ENCODE data around the gene RAPH1.
"Not testable (repeated sequence)": the region's sequence is repeated elsewhere in the genome, so short reads cannot be mapped to it uniquely, and the experiment has no call there.

The RAPH1 gene

GRCh38 chr2:203543898-203544328 is 8.8 kb upstream of the RAPH1 start:
- DNase-seq = no peak

DNA sequence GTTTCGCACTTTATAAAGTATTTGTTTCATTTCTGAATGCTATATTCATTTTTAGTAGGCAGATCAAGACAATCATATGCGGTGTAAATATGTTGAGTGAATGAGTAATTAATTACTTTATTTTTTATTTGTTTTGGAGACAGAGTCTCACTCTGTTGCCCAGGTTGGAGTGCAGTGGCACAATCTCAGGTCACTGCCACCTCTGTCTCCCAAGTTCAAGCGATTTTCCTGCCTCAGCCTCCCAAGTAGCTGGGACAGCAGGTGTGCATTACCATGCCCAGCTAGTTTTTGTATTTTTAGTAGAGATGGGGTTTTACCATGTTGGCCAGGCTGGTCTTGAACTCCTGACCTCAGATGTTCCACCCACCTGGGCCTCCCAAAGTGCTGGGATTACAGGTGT is 5.5 kb upstream of the RAPH1 start:
- DNase-seq = not testable (repeated sequence)

DNA sequence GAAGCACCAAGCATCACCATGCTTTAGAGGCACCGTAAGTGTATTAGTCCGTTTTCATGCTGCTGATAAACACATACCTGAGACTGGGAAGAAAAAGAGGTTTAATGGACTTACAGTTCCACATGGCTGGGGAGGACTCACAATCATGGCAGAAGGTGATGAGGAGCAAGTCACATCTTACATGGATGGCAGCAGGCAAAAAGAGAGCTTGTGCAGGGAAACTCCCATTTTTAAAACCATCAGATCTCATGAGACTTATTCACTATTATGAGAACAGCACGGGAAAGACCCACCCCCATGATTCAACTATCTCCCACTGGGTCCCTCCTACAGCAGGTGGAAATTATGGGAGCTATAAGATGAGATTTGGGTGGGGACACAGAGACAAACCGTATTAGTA is 3.1 kb upstream of the RAPH1 start:
- not testable (repeated sequence) for DNase-seq

GRCh38 chr2:203536586-203536951 is 1.5 kb upstream of the RAPH1 start:
- DNase-seq = not testable (repeated sequence)

DNA sequence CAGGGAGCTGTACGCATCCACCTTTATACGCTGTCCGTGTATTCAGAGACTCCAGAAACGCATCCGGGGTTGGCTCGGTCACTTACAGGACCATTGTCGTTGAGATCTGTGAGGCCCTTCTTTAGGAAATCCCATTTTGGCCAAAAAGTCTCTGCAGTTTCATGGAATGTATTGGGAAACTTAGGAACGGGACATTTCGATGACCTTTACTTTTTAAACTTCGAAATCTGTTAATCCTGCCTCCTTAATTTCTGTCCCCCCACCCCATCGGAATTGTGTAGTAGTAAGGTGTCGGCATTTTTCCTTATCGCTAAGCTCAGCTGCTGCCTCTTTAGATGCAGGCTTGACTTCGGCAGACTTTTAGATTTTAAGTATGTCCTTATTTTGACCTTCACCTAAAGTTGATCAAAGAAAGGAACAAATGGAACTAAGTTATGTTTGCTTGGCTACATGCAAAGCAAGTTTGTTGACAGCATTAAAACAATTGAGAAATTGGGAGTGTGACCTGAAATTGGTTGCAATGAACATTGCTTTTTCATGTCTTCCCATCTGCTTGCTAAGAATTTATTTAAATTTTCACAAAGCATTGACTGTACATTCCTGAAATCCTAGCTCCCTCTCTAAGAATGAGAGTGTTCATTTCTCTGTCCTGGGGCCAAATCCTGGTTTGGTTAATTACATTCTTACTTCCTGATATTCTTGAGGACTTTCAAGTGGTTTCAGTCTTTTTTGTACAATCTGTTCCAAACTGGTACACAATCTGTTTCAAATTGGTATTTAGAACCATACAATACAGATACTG is 884 bp upstream of the RAPH1 start:
- DNase-seq = no peak

DNA sequence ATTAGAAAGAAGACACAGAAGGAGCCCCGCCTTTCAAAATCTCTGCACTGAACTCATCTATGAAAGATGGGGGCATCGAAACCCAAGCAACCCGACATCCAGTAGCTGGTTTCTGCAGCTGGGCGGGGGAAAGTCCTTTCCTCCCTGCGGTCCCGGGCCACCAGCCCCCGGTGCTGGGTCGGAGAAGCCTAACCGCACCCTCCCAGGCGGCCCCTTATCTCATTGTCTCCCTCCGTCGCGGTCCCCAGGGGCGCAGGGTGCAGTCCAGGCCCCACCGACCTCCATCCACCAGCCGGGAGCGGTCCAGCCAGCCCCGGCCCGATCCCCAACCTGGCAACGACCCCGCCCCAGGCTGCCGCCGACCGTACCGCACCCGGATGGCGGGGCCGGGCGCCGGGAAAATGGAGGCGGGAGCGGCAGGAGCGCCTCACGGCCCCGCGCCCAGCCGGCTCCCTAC is 452 bp downstream of the RAPH1 start:
- no peak for DNase-seq

DNA sequence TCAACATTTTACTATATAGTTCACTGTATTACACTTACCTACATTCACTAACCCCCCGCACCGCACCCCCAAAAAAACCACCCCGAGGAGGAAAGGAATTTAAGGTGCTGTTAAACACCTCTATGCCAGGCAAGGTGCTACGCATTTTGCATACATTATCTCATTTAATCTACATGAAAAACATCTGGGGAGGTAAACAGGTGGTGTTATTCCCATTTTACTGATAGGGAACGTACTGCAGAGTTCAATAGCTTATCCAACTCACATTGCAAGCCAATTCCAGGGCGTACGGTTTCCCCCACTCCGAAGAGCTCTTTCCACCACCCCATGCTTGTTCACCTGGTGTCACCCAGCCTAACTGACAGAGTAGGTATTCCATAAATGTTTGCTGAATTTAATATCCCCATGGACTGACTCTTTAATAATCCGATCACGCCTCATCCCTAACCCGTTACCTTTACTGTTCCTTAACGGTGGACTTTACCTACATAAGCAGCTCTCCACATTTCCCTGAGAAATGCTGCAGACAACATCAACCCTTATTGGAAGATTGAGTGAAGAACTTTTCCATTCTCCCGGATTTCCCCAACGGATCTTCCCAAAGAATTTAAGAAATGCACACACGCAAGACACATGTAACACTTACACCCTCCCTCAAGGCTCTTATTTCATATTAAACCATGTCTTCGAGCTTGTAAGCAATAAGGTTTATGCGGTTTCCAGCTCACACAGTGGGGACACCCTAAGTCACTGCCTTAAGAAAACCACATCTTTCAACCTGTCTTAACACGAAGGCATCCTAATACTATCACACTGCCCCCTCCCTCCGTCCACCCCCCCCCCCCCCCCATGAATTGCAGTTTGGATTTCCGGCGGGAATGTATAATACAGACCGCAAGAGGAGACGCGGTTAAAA is 1.2 kb downstream of the RAPH1 start:
- peak; percentile 43 for DNase-seq

GRCh38 chr2:203532957-203533658 is 2.0 kb downstream of the RAPH1 start:
- no peak for DNase-seq

DNA sequence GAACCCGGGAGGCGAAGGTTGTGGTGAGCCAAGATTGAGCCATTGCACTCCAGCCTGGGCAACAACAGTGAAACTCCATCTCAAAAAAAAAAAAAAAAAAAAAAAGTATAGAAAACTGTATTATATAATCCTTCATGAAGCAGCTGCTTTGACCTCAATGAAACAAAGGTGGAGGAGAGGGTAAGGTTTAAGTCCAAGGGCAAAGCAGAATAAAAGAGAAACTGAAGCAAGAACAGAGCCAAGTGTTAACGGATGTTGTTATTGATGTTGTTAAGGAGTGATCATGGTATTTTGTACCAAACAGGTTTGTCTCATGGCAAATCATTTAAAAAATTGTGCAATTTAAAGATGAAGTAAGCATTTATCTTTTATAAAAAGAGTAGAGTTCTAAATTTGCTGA is 7.4 kb downstream of the RAPH1 start:
- no peak for DNase-seq

DNA sequence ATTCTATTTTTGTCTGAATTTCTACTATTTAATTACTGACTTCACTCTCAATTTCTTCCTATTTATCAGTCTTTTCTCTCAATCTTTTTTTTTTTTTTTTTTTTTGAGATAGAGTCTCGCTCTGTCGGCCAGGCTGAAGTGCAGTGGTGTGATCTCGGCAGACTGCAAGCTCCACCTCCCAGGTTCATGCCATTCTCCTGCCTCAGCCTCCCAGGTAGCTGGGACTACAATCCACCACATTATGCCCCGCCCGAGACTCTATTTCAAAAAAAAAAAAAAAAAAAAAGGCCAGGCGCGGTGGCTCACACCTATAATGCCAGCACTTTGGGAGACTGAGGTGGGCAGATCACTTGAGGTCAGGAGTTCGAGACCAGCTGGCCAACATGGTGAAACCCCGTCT is 21.8 kb downstream of the RAPH1 start:
- not testable (repeated sequence) for DNase-seq

DNA sequence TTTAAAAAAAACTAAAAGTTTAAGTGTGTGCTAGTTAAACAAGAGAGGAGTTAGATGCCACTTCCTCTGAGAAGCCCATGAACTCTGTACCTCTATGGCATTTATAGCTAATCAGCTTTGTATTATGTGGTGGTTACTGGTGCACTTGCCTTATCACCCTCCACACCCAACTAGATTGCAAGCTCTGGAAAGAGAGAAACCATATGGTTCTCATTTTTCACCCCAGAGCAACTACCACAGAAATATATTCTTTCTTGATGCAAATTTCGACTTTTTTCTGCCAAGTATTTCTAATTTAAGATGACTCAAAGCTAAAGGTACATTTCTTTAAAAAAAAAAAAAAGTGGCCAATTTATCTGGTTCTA is 24.2 kb downstream of the RAPH1 start:
- no peak for DNase-seq

DNA sequence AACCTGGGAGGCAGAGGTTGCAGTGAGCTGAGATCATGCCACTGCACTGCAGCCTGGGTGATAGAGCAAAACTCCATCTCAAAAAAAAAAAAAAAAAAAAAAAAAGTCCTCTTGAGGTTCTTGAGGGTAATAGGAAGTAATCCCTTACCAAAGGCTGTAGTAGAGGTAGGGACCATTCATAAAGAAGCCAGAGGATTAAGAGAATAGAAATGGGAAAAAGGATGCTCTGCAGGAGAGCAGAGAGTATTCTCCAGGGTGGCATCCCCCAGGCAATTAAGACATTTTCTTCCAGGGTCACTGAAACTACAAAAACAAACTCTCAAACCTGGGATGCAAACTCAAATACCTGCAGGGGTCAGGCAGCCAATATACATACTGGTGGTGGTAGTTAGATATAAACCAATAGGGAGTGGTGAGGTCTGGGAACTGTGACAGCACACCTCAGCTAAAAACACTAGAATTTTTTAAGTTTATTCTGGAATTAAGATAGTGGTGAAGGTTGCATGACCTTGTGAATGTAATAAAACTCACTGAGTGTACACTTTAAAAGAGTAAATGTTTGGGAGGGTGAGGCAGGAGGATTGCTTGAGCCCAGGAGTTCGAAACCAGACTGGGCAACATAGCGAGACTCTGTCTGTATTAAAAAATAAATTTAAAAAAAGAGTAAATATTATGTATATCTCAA is 24.7 kb downstream of the RAPH1 start:
- DNase-seq = no peak

- not testable (repeated sequence) for DNase-seq
Measured at GRCh38 chr2:203503460-203503859, 31.6 kb downstream of the RAPH1 start.

DNA sequence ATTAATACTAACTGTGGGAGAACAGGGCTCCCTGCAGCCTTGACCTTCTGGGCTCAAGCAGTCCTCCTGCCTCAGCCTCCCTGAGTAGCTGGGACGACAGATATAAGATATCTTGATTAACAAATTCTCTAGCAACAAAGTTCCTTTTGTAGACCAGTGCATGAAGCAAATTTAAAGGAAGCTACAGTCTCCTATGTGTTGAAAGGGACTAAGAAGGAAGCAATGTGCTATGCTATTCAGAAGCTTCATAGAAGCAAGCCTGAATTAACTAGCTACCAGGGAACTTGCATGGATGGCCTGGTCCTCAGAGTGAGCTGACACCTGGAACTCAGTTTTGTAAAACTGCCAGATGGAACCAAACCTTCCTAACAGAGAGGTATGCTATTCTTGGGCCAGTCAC is 33.2 kb downstream of the RAPH1 start:
- DNase-seq = no peak

DNA sequence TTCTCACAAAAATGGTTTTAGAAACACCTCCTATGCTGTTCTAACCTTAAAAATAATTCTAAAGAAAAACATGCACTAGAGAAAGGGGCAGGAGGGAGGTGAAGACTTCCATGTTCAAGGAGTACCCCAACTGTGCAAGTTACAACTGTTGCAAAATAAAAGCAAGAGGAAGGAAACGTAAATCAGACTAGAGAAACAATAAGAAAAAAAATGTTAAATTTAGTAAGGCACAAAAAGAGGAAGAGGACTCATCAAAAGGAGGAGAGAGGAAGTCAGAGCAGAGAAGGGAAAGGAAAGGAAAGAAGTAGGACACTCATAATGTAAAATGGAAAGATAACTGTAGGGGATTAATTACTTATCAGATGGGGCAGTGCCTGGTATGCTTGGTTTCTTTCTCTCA is 34.1 kb downstream of the RAPH1 start:
- DNase-seq = no peak

- no peak for DNase-seq
Measured at GRCh38 chr2:203500297-203500696, 34.8 kb downstream of the RAPH1 start.

DNA sequence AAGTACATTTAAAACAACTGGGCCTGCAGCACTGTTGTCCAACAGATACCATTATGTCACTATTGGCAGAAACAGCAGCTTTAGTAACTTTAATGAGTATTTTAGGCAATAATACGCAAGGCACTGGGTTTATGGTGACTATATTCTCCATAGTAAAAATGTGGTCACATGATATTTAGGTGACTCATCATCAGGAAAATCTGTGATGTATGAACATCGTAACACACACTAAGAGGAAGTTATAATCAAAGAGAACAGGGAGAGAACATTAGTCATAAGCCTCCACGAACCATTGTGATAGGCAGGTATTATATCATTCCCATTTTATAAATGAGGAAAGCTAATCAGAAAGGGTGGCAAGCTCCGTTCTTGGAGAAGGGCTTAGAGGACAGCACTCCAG is 36.9 kb downstream of the RAPH1 start:
- no peak for DNase-seq

DNA sequence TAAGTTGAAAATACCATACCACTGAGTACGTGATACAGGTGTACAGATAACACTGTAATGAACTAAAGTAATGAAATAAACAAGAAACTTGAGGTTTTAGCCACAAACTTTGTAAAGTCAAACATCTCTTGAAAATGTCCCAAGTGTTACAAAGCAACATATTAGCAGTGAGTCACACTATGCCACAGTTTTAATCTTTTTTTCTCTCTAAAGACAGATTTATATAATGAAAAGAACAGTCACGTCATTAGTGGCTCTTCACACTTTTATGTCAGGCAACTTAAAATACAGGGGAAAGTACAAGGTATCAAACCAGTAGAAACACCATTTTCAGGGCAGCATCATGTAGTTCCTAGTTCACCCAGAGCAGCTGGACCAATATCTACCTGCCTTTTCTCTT is 42.1 kb downstream of the RAPH1 start:
- no peak for DNase-seq

DNA sequence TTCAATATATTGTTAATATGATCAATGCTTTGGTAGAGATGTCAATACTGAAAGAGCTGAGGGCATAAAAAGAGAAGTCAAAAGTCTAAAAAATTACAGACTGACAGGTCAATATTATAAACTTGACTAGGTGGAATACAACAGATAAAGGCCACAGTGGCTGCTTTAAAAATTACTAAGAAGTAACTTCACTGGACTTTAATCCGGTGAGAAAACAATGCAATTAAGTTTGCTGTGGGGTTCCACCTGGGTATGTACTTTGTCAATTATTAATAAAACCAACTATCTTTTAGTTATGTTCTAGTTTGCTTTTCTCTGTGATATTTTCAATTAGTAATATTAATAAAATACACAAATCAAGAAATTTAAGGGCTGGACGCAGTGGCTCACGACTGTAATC is 44.7 kb downstream of the RAPH1 start:
- no peak for DNase-seq

DNA sequence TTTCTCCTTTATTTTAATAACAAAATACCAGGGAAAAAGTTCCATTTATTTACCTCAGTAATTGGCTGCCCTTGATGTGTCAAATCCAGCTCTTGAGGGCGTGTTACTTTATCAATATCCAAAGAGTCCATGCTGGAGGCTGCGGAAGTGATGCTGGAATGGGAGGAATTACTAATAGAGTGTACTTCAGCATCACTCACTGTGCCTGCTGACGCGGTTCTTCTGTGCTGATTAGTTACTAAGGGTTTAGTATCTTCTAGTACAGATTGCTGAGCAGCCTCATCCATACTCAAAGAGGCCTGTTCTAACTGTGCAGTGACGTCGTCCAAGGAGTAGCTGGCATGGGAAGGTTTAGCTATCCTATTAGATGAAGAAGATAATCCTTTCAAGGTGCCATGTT is 45.6 kb downstream of the RAPH1 start:
- no peak for DNase-seq

- peak; percentile 73 for DNase-seq
Measured at GRCh38 chr2:203484266-203485112, 50.6 kb downstream of the RAPH1 start.

- DNase-seq = no peak
Measured at GRCh38 chr2:203480623-203481022, 54.5 kb downstream of the RAPH1 start.
